Activated naive CD4-positive, alpha-beta T cell treated with anti-CD3 and anti-CD28 coated beads, Interleukin-2, amount 50 U/mL, for 24 hours (primary cell): Measurements from ENCODE around the gene CAMK1D.
"Not testable (repeated sequence)": the region's sequence is repeated elsewhere in the genome, so short reads cannot be mapped to it uniquely, and the experiment has no call there.

ENCODE experiments used
- H3K27ac Mint-ChIP-seq: one replicate; pipeline ENCODE4 v1.8.0; 2021; ENCODE audit warnings: mild to moderate bottlenecking, mixed read lengths
- H3K27me3 Mint-ChIP-seq: one replicate; pipeline ENCODE4 v1.8.0; 2021; ENCODE audit warnings: mixed read lengths
- H3K36me3 Mint-ChIP-seq: one replicate; pipeline ENCODE4 v1.8.0; 2021; ENCODE audit warnings: mixed read lengths
- H3K4me1 Mint-ChIP-seq: one replicate; pipeline ENCODE4 v1.8.0; 2021; ENCODE audit warnings: mixed read lengths
- H3K4me3 Mint-ChIP-seq: one replicate; pipeline ENCODE4 v1.8.0; 2021; ENCODE audit warnings: mild to moderate bottlenecking, mixed read lengths
- H3K9me3 Mint-ChIP-seq: one replicate; pipeline ENCODE4 v1.8.0; 2021; ENCODE audit warnings: mixed read lengths

The CAMK1D gene

DNA sequence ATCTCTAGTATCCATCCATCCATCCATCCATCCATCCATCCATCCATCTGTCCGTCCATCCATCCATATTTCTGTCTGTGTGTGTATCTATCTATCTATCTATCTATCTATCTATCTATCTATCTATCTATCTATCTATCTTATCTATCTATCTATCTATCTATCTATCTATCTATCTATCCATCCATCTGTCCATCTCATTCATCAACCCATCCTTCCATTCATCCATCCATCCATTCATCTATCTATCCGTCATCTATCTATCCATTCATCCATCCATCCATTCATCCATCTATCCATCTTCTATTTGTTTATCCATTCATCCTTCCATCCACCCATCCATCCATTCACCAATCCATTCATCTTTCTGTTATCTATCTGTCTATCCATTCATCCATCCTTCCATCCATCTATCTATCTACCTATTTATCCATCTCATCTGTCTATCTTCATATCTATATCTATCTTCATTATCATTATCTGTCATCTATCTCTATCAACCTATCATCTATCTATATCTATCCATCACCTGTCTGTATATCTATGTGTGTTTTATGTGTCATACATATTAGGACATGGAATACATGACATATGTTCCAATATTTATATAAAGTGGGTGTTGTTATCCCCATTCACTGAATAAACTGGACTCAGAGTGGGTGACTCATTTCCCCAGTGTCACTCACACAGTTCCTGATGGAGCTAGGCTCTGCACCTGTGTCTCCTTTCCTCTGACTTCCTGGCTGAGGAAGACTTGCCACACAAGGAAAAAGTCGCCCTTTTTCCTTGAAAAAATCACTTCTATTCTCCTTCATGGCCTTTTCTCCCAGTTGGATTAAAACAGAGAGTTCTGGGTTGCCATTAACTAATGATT, 452.1 kb downstream of the CAMK1D start:
- H3K9me3 Mint-ChIP-seq = no peaks in the 10 kb centered on the region
- no peaks in the 10 kb centered on the region for H3K4me1 Mint-ChIP-seq

DNA sequence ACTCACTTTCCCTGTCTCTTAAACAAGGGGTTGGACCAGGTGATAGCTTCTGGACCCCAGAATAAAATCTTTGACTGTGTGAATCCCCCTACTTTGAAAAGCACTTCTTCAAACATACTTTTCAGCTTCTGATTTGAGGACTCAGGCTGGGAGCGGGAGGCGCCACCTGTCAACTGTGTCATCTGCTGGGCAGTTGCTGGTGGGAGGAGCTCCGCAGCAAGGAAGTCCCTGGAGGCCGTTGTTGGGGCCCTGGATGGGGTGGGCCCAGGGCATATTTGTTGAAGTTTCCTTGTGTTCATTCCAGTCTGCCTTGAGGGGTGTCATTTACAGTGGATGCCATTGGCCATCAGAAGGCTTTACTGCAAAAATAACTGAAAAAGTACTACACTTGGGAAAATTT, 454.4 kb downstream of the CAMK1D start:
- Mint-ChIP-seq H3K36me3 (peaks cover 15% of the 10 kb centered on the region), H3K9me3 (no peaks in the 10 kb centered on the region), H3K4me1 (no peaks in the 10 kb centered on the region), H3K4me3 (no peak overlapping the region), H3K27ac (no peak overlapping the region), H3K27me3 (no peaks in the 10 kb centered on the region)

More for the DNA sequence above, 452.1 kb downstream of the CAMK1D start:
- Mint-ChIP-seq H3K27ac (no peak overlapping the region), H3K27me3 (no peaks in the 10 kb centered on the region), H3K36me3 (peaks cover 18% of the 10 kb centered on the region), H3K4me3 (no peak overlapping the region)

DNA sequence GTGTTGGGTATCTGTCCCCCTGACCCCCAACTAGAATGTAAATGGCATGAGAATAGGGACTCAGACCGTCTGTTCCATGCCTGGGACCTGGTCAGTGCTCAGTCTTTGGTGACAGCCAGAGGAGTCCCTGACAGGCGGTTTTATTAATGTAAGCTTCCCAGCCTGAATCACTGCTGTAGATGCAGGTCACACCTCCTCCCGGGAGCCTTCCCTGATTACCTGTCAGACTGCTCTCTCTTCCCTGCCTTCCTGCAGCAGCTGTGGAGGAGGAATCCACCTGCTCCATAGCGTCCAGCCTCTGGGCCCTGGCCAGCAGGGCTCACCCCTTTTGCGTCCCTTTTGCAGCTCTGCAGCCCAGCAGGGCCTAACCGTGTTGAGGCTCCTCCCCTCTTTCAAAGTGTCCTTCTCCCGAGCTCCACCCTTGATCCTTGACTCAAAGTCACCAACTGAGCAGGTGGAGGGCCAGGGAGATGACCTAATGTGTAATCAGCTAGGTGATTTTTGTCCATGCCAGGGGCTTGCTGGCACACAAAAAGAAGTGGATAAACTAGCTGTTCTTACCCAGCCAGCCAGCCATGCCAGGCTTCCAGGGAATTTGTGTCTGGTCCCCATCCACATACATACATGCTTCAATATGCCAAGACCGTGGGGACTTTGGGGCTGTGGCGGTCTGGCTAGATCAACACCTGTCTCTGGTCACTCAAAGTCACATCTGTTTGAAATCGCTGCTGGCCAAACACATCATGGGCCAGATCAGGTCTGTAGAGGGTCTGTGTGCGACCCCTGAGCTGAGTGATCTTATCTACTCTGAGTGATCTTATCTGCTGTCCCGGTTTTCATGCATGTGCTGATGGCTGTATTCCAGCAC, 457.1 kb downstream of the CAMK1D start:
- Mint-ChIP-seq H3K9me3 (no peaks in the 10 kb centered on the region), H3K36me3 (peaks cover 15% of the 10 kb centered on the region), H3K27ac (no peak overlapping the region), H3K4me3 (no peak overlapping the region), H3K4me1 (no peaks in the 10 kb centered on the region), H3K27me3 (no peaks in the 10 kb centered on the region)

DNA sequence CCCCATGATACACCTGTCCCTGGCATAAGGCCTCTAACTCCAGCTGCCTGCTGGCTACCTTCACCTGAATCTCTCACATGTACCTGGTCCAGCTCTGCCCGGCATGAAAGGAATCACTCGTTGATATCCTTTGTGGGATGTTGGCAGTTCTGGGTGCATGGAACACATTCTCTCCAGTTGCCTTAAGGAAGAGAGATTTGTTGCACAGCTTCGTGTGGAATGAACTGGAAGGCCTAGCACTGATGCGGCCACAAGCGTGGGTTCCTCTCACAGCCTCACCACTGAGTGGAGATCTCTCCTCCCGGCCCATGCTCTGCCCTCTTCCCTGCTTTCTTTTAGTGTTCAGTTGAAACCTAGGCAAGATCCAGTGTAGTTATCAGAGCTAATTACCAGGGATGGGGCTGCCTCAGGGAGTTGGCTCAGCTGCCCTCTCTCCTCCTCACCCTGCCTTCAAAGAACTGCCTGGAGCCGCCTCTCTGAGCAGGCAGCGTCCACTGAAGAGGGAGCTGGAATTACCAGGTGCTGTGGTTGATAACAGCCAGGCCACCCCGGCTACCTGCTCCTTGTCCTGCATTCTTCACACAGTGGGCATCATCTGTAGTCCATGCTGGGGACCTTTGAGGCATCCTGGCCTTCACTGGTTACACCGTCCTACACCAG, 457.9 kb downstream of the CAMK1D start:
- Mint-ChIP-seq H3K36me3 (peaks cover 16% of the 10 kb centered on the region), H3K4me3 (no peak overlapping the region), H3K27ac (no peak overlapping the region), H3K9me3 (no peaks in the 10 kb centered on the region), H3K4me1 (no peaks in the 10 kb centered on the region), H3K27me3 (no peaks in the 10 kb centered on the region)

DNA sequence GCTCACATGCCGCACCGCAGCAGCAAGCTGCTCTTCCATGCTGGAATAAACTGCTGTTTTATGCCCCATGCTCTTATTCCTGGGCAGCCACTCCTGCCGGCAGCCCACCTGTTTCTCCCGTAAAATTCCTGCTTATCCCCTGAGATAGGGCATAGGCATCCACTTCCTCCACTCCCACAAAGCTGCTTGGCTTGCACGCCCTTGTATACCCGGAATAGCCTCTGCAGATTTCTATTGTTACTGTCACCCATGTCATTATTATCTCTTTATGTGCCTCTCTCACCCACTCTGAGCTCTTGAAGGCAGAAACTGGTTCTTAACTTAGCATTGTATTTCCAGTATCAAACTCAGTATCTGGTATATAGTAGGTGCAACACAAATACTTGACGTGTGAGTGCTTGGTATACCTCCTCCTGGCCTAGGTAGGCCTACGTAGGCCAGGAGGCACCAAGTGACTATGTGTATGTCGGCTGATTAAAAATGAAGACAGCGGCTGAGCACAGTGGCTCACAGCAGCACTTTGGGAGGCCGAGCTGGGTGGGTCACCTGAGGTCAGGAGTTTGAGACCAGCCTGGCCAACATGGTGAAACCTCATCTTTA, 458.8 kb downstream of the CAMK1D start:
- H3K27me3 Mint-ChIP-seq = no peaks in the 10 kb centered on the region
- no peak overlapping the region for H3K27ac Mint-ChIP-seq
- no peaks in the 10 kb centered on the region for H3K9me3 Mint-ChIP-seq
- H3K4me3 Mint-ChIP-seq = no peak overlapping the region
- H3K4me1 Mint-ChIP-seq = no peaks in the 10 kb centered on the region
- peaks cover 21% of the 10 kb centered on the region for H3K36me3 Mint-ChIP-seq

DNA sequence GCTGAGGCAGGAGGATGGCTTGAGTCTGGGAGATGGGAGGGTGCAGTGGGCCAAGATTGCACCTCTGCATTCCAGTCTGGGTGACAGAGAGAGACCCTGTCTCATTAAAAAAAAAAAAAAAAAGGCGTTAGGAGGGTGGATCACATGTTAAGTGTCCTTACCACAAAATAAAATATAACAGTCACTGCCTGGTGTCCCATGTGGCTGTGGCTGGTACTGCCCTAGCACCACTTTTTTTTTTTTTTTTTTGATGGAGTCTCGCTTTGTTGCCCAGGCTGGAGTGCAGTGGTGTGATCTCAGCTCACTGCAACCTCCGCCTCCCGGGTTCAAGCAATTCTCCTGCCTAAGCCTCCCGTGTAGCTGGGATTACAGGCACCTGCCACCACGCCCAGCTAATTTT, 460.7 kb downstream of the CAMK1D start:
- not testable (repeated sequence) for H3K27ac Mint-ChIP-seq, H3K4me1 Mint-ChIP-seq, H3K27me3 Mint-ChIP-seq, H3K4me3 Mint-ChIP-seq, H3K9me3 Mint-ChIP-seq
- peaks cover 35% of the 10 kb centered on the region for H3K36me3 Mint-ChIP-seq

DNA sequence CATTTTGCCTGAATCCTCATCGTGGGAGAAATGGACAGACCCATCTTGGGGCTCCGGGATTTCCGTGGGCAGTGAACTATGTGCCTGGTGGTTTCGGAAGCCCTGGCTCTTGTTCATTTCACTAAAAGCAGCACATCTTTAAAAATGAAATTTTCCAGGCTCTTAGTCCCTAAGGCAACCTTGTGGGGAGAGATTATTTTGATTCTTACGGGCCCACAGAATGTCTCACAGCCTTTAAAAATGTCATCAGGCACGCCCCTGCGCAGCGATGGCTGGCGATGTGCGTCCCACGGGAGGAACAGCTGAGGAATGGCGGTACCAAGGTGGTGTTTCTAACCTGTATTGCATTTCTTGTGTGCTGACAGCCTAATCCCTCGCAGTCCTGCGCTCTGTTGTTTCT, 462.5 kb downstream of the CAMK1D start:
- no peaks in the 10 kb centered on the region for H3K27me3 Mint-ChIP-seq
- H3K4me3 Mint-ChIP-seq = no peak overlapping the region
- H3K9me3 Mint-ChIP-seq = no peaks in the 10 kb centered on the region
- no peak overlapping the region for H3K27ac Mint-ChIP-seq
- peaks cover 32% of the 10 kb centered on the region for H3K36me3 Mint-ChIP-seq
- no peaks in the 10 kb centered on the region for H3K4me1 Mint-ChIP-seq

DNA sequence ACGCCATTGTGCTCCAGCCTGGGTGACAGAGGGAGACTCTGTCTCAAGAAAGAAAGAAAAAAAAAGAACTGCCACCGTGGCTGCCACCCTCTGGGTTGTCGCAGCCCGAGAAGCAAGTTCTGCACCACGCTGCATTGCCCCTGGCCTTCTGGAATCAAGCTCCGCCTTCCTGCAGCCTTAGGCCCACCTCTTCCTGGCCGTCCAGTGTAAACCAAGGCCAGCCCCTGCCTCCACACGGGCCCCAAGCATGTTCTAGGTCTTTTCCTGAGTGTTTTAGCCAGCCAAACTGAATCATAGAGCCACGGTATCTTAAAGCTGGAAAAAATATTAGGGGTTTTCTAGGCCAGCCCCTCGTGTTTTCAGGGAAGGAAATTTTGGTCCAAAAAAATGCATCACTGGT, 463.2 kb downstream of the CAMK1D start:
- Mint-ChIP-seq H3K27me3 (no peaks in the 10 kb centered on the region), H3K9me3 (no peaks in the 10 kb centered on the region), H3K36me3 (peaks cover 33% of the 10 kb centered on the region), H3K4me1 (no peaks in the 10 kb centered on the region), H3K27ac (no peak overlapping the region), H3K4me3 (no peak overlapping the region)

DNA sequence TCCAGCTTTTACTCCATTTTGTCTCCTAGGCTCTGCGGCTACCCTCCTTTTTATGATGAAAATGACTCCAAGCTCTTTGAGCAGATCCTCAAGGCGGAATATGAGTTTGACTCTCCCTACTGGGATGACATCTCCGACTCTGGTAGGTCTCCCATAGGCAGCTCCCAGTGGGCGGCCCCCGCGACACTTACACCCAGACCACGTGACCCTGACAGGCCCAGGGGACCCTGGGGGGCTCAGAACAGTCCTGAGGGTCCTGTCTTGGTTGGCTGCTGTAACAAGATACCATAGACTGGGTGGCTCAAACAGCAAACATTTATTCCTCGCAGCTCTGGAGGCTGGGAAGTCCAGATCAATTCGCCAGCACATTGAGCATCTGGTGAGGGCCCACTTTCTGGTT, 464.8 kb downstream of the CAMK1D start:
- peaks cover 34% of the 10 kb centered on the region for H3K36me3 Mint-ChIP-seq
- no peaks in the 10 kb centered on the region for H3K4me1 Mint-ChIP-seq
- H3K27ac Mint-ChIP-seq = no peak overlapping the region
- no peaks in the 10 kb centered on the region for H3K27me3 Mint-ChIP-seq
- H3K9me3 Mint-ChIP-seq = no peaks in the 10 kb centered on the region
- H3K4me3 Mint-ChIP-seq = no peak overlapping the region

DNA sequence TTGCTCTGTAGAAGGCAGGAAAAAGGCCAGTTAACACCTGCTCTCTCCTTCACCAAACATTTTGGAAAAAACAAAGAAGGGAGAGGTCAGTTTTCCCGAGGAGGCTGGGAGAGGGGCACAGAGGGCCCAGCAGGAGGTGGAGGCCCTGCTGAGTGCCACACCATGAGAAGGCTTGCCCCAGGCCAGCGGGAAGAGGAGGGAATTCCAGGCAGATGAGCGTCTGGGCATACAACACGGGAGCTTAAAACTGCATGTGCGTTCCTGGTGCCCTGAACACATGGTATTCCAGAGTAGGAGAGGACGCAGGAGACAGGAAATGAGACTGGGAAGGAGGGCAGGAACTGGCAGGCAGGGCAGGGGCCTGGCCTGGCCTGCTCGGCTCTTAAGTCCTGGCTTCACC, 469.7 kb downstream of the CAMK1D start:
- Mint-ChIP-seq H3K4me1 (no peaks in the 10 kb centered on the region), H3K27ac (no peak overlapping the region), H3K9me3 (no peaks in the 10 kb centered on the region), H3K4me3 (no peak overlapping the region), H3K36me3 (peaks cover 17% of the 10 kb centered on the region), H3K27me3 (no peaks in the 10 kb centered on the region)

DNA sequence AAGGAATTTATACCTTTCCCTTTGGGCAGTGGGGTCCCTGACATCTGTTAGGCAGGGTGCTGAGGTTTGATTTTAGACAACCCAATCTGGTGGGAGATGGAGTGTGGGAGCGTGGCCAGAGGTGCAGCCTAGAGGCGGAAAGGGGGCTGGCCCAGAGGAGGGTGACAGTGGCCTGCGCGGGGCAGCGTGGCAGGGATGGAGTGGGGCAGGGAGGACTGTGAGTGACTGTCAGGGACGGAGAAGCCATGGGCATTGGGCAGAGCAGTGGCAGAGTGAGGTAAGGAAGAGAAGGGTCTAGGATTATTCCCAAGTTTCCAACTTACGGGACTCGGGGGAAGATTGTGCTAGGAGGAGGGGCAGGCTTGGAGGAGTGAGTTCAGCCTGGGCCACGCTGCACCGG, 470.3 kb downstream of the CAMK1D start:
- H3K36me3 Mint-ChIP-seq = peaks cover 13% of the 10 kb centered on the region
- H3K4me1 Mint-ChIP-seq = no peaks in the 10 kb centered on the region
- no peaks in the 10 kb centered on the region for H3K27me3 Mint-ChIP-seq
- H3K4me3 Mint-ChIP-seq = no peak overlapping the region
- H3K9me3 Mint-ChIP-seq = no peaks in the 10 kb centered on the region
- H3K27ac Mint-ChIP-seq = peak overlapping the region; percentile 17

DNA sequence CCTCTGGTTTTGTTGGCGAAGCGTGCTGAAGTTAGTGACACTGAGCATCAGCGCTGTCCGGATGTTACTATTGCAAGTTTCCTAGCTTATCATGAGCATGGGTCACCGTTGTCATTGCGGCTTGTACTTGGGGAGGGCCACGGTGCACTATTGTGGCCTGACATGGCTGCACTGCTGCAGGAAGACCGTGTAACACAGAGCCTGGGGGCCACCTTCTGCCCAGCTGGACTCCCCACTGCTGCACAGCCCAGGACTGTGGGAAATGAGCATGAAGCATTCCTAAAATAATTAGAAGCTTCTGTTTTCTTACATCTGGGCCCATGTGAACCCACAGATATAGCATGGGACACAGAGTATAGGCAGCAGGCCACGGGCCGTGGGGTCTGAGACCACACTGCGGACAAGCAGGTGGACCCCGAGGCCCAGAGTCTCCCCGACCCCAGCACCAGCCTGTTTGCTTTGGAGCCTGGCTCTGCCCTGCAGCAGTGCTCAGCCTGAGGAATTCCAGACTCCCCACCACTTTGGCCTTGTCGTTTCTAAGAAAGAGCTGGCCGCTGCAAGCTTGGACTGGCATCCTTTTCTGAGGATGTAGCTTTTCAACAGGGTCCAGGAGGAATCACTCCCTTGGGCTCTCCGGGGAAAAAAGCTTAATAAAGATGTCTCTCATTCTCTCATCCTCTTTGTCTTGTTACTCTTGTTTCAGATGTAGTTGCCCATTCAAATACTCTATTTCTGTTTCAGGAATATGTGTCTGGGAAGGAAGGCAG, 473.0 kb downstream of the CAMK1D start:
- peaks cover 20% of the 10 kb centered on the region for H3K36me3 Mint-ChIP-seq
- no peak overlapping the region for H3K4me3 Mint-ChIP-seq
- H3K27ac Mint-ChIP-seq = no peak overlapping the region

DNA sequence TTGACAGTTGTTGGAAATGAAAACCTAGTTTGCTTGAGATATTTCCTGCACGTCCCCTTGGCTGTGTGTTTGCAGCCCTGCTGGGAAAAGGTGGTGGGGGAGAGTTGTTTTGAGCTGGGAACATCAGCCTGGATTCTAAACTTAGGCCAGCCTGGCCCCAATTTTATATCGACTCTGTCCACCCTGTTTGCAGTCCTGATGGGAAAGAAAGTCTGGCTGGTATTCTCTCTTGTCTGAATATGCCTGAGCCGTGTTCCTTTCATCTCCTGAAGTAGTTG, 473.5 kb downstream of the CAMK1D start:
- no peak overlapping the region for H3K4me3 Mint-ChIP-seq
- H3K36me3 Mint-ChIP-seq = peaks cover 20% of the 10 kb centered on the region
- H3K27ac Mint-ChIP-seq = no peak overlapping the region
- no peaks in the 10 kb centered on the region for H3K4me1 Mint-ChIP-seq
- no peaks in the 10 kb centered on the region for H3K27me3 Mint-ChIP-seq
- no peaks in the 10 kb centered on the region for H3K9me3 Mint-ChIP-seq

More for the DNA sequence above, 473.0 kb downstream of the CAMK1D start:
- H3K27me3 Mint-ChIP-seq = no peaks in the 10 kb centered on the region
- H3K4me1 Mint-ChIP-seq = no peaks in the 10 kb centered on the region
- no peaks in the 10 kb centered on the region for H3K9me3 Mint-ChIP-seq

DNA sequence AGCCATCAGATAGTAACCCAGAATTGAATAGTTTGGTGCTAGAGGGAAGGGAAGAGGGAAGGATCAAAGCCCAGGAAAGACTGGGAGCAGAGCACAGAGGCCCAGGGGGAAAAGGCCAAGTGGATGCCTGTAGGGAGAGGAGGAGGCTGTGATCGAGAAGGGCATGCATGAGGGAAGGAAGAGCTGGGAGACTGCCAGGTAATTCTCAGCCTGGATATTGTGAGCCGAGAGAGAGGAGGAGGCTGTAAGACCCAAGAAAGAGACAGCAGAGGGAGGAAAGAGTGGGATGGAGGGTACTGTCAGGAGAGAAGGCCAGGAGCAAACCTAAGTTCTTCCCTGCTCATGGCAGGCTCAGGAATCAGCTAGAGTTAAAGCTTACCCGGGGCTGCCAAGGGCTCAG, 474.0 kb downstream of the CAMK1D start:
- Mint-ChIP-seq H3K4me3 (no peak overlapping the region), H3K36me3 (peaks cover 22% of the 10 kb centered on the region)

DNA sequence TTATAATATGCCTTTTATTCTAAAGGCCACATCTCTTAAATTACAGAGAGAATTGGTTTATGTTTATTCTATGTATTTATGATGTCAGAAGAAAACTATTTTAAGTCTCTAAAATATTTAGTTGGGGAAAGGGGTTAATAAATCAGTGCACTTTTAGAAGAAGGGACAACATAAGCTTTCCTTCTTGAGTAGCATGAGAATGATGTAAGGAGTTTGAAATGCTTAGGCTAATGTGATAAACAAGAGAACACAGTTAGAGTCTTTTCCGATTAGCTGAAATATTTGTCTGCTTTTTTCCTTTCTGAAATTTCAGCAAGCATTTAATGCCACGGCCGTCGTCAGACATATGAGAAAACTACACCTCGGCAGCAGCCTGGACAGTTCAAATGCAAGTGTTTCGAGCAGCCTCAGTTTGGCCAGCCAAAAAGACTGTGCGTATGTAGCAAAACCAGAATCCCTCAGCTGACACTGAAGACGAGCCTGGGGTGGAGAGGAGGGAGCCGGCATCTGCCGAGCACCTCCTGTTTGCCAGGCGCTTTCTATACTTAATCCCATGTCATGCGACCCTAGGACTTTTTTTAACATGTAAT, 476.0 kb downstream of the CAMK1D start:
- no peaks in the 10 kb centered on the region for H3K27me3 Mint-ChIP-seq
- no peaks in the 10 kb centered on the region for H3K4me1 Mint-ChIP-seq
- H3K9me3 Mint-ChIP-seq = no peaks in the 10 kb centered on the region
- no peak overlapping the region for H3K4me3 Mint-ChIP-seq
- H3K27ac Mint-ChIP-seq = no peak overlapping the region
- H3K36me3 Mint-ChIP-seq = peaks cover 21% of the 10 kb centered on the region

More for the DNA sequence above, 474.0 kb downstream of the CAMK1D start:
- Mint-ChIP-seq H3K9me3 (no peaks in the 10 kb centered on the region), H3K27me3 (no peaks in the 10 kb centered on the region), H3K27ac (no peak overlapping the region), H3K4me1 (no peaks in the 10 kb centered on the region)
